ENCODE data around the gene TMC3. TPM values are rescaled to one million over a fixed set of nuclear protein-coding genes. Genes with fewer than 3 reads are reported as not detected.

The TMC3 gene
- total and polyA plus RNA-seq, 9 of the 15 experiments (the other 6 are each of a cell fraction or from before 2014, with no cell fraction given): 0.01 to 0.14 TPM; not detected in 7

GRCh38 chr15:81326466-81327212, 47.4 kb downstream of the TMC3 start (continued):
- TF ChIP-seq, protein P1, sequence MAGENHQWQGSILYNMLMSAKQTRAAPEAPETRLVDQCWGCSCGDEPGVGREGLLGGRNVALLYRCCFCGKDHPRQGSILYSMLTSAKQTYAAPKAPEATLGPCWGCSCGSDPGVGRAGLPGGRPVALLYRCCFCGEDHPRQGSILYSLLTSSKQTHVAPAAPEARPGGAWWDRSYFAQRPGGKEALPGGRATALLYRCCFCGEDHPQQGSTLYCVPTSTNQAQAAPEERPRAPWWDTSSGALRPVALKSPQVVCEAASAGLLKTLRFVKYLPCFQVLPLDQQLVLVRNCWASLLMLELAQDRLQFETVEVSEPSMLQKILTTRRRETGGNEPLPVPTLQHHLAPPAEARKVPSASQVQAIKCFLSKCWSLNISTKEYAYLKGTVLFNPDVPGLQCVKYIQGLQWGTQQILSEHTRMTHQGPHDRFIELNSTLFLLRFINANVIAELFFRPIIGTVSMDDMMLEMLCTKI (IDR thresholded peaks at IDR 0.05; ENCODE audit: partially characterized antibody): no peak
- no peak for TF ChIP-seq ZNF354B (CRISPR knock-in tag; IDR thresholded peaks at IDR 0.05)
- no peak for TF ChIP-seq ZNF232 (CRISPR knock-in tag; IDR thresholded peaks at IDR 0.05)
- no peak for TF ChIP-seq ZNF431 (CRISPR knock-in tag; IDR thresholded peaks at IDR 0.05)
- TF ChIP-seq ZNF717 (CRISPR knock-in tag; IDR thresholded peaks at IDR 0.05): no peak
- TF ChIP-seq KDM1A (IDR thresholded peaks at IDR 0.05): no peak
- TF ChIP-seq PYGO2 (tag; IDR thresholded peaks at IDR 0.05): no peak
- no peak for TF ChIP-seq ZKSCAN8 (CRISPR knock-in tag; IDR thresholded peaks at IDR 0.05)
- peak; percentile 99 for TF ChIP-seq MAFK (IDR thresholded peaks at IDR 0.05; ENCODE audit: low read length)
- TF ChIP-seq ETV6 (IDR thresholded peaks at IDR 0.05; ENCODE audit: borderline replicate concordance in 1 of 2, low read depth in 2 of 2, low read length in 1 of 2): no peak
- no peak for TF ChIP-seq ETV6 (CRISPR knock-in tag; IDR thresholded peaks at IDR 0.05; ENCODE audit: borderline replicate concordance)
- TF ChIP-seq NFE2 (IDR thresholded peaks at IDR 0.05; ENCODE audit: low read depth): 0 out of 2 replicates have a peak, but pooled peaks have one; percentile 21
- TF ChIP-seq ZBTB8A (IDR thresholded peaks at IDR 0.05; ENCODE audit: partially characterized antibody): no peak
